ENCODE results near the gene FOXP4. TPM values are rescaled to one million over a fixed set of nuclear protein-coding genes. Genes with fewer than 3 reads are reported as not detected.

Gene FOXP4, protein sequence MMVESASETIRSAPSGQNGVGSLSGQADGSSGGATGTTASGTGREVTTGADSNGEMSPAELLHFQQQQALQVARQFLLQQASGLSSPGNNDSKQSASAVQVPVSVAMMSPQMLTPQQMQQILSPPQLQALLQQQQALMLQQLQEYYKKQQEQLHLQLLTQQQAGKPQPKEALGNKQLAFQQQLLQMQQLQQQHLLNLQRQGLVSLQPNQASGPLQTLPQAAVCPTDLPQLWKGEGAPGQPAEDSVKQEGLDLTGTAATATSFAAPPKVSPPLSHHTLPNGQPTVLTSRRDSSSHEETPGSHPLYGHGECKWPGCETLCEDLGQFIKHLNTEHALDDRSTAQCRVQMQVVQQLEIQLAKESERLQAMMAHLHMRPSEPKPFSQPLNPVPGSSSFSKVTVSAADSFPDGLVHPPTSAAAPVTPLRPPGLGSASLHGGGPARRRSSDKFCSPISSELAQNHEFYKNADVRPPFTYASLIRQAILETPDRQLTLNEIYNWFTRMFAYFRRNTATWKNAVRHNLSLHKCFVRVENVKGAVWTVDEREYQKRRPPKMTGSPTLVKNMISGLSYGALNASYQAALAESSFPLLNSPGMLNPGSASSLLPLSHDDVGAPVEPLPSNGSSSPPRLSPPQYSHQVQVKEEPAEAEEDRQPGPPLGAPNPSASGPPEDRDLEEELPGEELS
- 2.5 and 3.8 TPM in 2 replicates for total RNA-seq

DNA sequence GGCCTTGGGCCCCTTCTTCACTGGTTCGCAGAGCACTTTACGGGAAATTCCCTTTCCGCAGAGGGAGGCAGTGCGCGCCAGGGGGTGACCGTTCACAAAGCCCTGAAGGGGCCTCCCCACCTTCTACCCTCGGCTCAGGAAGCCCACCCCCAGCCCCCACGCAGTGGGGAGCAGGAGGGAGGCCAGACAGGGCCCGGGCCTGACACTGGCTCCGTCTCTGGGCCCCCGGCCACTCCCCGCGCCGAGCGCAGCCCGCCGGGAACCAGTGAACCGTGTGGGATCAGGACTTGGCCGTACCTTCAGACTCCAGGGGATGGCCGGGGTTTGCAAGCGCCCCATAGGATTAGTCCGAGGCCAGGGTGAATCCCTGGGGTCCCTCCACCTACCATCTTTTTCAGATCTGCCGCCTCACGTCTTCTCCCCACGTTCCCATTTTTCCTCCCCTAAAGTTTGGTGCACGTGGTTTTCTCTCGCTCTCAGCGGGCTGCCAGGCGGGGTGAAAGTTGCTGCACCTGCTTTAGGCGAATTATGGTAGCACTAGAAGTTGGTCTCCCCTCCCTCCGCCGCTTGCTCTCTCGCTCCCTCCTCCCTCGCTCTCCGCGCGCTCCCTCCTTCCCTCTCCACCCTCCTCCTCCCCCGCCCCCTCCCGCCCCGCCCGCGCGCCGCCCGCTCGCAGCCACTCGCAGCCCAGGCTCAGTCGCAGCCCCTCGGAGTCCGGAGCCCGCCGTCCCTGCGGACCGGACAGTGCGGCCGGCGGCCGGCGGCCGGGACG, at the start of gene FOXP4:
FOXP4 (plus strand) TSS at position 679 of the 772 bp plus-strand sequence. CDS start 19,380 bp downstream, outside the sequence.

DNA sequence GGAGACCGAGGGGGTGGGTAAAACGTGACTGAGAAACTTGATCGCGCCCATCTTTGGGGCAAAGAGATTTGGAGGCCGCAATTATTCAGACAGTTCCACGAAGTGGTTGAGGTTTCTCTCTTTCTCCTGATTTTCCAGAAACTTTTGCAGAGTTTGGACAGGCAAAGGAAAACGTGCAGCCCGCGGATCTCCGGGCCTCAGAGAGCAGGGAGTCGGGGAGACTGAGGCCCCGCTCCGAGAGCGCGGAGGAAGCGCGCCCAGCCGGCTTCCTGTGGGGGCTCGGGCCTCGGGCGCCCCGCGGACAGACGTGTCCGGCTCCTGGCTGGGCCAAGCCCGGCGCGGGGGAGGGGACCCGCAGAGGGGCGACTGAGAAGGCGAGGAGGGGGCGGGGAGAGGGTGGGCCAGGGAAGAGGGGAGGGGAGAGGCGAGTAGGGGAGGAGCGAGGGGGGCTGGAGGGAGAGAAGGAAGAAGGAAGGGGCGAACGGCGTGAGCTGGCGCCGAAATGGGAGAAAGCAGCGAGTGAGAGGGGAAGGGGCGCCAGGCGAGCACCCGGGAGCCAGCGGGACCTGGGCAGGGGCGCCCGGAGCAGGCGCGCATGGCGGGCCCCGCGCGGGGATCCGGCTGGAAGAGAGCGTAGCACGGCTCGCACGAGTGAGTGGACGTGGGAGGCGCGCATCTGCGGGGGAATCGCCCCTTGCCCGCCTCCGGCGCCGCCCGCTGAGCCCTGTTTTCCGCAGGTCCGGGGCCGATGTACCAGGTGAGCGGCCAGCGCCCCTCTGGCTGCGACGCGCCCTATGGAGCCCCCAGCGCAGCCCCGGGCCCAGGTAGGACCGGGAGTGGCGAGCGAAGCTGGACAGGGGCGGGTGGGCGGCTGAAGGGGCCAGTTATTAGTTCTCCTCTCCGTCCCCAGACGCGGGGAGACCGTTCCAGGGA, 92.1 kb downstream of the FOXP4 start, which contains the start of gene MDFI:
MDFI (plus strand) TSS at position 467 of the 933 bp plus-strand sequence; CDS start at position 749, 282 bp downstream.

Small RNA genes lying within 50 kb of the gene (small RNA-seq; reads per million reads assigned to genes)
- not detected for gene MIR4641

Other genes starting within 250 kb of the FOXP4 start
- gene NCR2, start 210.8 kb upstream of the FOXP4 start, total RNA-seq, result not detected in 2 replicates
- 4.0 and 7.8 TPM in 2 replicates for gene MDFI, start 92.1 kb downstream of the FOXP4 start, total RNA-seq
- gene TFEB, start 189.2 kb downstream of the FOXP4 start, total RNA-seq, result 4.4 and 4.5 TPM in 2 replicates
- gene PGC, start 201.0 kb downstream of the FOXP4 start, total RNA-seq, result not detected in 2 replicates
- gene FRS3, start 233.5 kb downstream of the FOXP4 start, total RNA-seq, result 1.6 TPM in 2 replicates
- 0.65 TPM in 1 of 2 replicates, not detected in the other for gene PRICKLE4, start 234.4 kb downstream of the FOXP4 start, total RNA-seq
- 77.0 and 93.5 TPM in 2 replicates for gene TOMM6, start 241.3 kb downstream of the FOXP4 start, total RNA-seq

Data from articular chondrocyte of knee joint (primary cell).